ENCODE measurements around the gene TAOK2.
A peak's percentile ranks its signal among the peaks of the same experiment; 100 is the strongest.

The TAOK2 gene

DNA sequence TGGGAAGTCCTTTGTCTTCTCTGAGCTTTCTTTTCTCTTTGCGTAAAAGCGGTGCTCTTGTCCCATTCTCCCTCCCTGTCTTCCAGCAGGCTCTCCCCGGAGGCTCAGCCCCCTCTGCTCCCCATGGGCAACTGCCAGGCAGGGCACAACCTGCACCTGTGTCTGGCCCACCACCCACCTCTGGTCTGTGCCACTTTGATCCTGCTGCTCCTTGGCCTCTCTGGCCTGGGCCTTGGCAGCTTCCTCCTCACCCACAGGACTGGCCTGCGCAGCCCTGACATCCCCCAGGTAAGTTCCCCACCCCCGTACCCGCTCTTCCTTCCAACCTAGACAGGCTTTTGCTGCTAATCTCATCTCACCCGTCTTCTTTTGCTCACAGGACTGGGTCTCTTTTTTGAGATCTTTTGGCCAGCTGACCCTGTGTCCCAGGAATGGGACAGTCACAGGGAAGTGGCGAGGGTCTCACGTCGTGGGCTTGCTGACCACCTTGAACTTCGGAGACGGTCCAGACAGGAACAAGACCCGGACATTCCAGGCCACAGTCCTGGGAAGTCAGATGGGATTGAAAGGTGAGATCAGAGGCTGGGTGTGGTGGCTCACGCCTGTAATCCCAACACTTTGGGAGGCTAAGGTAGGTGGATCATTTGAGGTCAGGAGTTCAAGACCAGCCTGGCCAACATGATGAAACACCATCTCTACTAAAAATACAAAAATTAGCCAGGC lies 10.5 kb upstream of the TAOK2 start:
- no peak for DNase-seq (ENCODE audit: low read depth)

DNA sequence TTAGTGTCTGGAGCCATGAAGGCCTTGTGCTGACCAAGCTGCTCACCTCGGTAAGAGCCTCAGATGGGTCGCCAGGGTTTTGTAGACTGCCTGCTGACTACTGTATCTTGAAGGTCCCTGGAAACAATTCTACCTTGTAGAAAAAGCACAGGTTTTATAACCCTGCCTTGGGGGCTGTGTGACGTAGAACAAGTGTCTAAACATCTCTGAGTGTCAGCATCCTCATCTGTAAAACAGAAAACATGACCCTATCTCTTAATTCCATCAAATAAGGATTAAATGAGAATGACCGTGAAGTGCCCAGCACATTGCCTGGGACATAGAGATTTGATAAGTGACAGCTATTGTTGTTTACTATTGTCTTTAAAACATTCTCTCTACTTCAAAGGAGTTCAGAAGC lies 5.5 kb upstream of the TAOK2 start:
- no peak for DNase-seq (ENCODE audit: low read depth)

DNA sequence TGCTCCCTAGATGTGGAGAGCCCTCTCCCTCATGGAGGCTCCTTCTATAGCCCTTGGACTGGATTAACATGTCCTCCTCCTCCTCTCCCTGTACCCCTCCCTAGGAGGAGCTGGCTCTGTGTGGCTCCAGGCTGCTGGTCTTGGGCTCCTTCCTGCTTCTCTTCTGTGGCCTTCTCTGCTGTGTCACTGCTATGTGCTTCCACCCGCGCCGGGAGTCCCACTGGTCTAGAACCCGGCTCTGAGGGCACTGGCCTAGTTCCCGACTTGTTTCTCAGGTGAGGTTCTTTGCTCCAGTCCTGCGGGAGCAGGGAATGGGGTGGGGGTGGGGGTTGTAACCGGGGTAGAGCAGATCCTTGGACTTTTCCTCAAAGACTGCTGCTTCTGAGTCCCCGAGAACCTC lies 2.4 kb upstream of the TAOK2 start:
- DNase-seq (ENCODE audit: low read depth): no peak

DNA sequence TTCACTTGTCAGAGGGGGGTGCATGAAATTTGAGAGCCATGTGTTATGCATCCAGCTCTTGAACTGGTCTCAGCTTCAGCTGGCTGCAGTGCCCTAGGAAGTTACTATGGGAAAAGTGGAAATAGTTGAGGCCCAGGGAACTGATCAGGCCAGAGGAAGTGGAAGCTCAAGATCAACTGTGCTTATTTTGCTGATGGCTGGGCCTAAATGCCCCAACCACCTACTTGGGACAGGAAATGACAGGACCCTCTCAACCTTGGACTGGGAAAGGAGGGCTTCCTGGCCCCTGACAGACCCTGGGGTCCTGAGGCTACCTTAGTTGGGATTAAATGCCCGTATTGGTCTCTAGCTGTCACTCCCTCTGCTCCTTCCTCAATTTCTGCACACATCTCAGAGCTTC lies 1.2 kb upstream of the TAOK2 start:
- no peak for DNase-seq (ENCODE audit: low read depth)

DNA sequence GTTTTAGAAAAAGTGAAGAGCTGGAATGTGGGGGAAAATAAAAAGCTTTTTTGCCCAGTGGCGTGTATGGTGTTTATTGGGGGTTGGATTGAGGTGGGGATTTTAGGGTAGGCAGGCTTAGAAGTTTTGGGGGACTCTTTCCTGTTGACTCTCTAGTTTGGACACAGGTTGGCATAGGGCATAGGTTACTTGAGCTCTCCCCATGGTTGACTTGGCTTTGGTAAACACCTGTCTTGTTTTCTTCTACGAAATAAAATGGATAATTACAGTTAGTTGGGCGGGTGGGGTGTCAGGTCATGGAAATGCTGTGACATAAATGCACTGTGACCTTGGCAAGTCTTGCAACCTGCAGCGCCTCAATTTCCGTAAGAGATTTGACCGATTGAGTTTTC lies 680 bp upstream of the TAOK2 start:
- no peak for DNase-seq (ENCODE audit: low read depth)

DNA sequence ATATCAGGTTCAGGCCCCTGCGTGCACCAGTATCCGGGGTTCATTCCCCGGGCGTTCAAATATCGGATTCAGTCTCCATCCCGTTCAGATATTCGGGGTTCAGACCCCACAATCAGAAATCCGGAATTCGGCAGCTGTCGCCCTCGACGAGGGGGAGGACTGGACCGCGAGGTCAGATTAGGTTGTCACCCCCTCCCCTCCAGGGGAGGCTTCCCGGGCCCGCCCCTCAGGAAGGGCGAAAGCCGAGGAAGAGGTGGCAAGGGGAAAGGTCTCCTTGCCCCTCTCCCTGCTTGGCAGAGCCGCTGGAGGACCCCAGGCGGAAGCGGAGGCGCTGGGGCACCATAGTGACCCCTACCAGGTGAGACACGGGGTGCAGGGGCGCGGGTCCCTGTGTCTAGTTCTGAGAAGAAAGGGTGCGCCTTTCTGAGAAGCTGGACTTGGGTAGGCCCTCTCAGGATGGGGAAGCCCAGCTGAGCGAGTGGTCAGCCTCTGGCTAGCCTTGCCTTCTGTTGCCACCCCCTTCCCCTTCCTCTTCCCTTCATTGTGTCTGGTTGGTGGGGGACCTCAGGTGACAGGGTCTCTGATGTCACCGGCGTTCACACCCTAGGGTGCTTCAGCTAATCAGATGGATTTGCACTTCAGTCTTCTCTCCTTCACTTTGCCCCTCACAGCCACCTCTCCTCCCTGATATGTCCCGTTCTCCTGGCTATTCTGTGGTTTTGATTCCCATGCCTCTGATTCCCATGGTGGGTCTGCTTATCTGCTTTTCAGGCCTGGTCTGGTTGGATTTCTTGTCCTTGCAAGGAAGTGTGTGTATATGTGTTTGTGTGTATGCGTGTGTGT lies 844 bp downstream of the TAOK2 start:
- DNase-seq (ENCODE audit: low read depth): peak; percentile 30

DNA sequence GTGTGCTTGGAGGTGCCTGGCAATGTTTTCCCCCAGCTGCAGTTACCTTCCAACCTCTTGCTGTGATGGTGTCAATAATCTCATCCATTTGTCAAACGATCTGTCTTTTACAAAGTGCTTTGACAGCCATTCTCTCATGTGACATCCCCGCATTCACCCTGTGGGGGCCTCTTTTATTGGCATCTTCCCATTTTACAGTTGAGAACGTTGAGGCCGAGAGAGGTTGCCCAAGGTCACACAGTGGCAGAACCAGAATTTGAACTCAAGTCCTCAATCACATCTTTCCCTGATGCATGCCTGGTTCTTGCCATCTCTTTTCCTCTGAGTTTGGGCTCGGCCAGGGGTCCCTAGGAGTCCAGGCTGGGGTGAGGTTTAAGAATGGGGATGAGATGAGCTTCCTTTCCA lies 1.5 kb downstream of the TAOK2 start:
- no peak for DNase-seq (ENCODE audit: low read depth)

DNA sequence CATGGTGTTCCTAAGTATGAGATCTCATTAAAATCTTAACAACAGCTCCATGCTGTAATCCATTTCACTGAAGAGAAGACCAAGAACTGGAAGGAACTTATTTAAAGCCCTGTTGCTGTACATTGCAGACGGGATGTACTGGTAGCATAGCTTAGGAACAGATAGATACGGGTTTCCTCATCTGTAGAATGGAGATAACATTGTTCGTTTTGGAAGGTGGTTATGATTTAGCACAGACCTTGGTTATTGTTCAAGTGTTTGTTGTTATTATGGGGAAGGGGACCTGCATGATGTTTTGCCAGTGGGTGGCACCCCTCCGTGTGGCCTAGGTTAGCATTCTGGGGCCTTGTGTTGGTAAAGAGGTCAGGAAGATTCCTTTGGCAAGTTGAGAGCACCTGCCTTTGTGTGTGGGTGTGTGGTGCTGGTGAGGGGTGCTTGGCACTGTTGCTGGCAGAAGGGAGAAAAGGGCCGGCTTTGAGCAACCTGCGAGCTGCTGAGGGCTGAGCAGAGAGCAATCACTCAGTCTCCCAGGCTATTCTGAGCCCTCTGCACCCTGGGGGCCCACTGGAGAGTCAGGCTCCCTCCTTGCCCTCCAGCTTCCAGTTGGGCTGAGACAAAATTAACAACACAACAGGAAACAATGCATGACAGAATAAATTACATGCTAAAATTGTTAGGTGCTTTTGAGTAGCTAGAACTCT lies 2.3 kb downstream of the TAOK2 start:
- DNase-seq (ENCODE audit: low read depth): no peak

DNA sequence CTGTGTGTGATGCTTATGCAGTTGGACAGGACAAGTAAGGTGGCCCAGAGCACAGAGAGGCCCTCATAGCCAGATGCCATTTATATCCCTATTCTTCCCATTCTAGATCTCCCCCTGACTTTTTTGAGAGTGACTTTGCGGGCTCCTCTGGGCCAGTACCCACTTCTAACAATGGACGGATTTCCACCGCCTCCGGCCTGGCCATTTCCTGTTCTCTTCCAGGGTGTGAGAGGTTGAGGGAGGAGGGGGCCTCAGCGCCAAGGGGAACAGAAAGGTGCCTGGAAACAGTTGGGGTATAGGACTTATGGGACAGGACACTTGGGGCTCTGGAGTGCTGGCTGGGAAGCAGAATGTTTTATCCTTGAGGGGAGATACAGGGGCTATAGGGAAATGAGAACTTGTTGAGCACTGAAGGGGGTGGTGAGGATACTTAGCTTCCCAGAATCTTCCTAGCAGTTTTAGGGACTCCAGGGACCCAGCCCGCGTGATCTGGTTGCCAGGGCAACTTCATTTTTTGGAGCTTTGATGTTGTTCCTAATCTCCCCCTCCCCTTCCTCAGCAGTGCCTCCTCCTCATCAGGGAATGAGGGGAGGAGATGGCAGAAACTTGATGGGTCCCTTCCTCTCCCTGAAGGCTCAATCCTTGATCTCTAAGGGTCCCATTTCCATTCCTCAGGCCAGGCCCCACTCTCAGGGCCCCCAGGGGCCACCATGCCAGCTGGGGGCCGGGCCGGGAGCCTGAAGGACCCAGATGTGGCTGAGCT lies 3.6 kb downstream of the TAOK2 start:
- no peak for DNase-seq (ENCODE audit: low read depth)

DNA sequence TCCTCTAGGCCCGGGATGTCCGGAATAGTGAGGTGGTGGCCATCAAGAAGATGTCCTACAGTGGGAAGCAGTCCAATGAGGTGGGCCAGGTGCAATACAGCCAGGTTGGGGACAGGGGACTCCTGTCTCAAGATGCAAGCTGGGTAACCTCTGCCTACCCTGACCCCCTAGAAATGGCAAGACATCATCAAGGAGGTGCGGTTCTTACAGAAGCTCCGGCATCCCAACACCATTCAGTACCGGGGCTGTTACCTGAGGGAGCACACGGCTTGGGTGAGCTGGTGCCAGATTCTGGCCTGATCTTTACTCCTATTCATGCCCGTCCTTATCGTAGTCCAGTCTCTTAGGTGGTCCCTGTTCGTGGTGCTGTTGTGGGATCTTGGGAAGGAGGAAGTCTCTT lies 4.4 kb downstream of the TAOK2 start:
- DNase-seq (ENCODE audit: low read depth): no peak

DNA sequence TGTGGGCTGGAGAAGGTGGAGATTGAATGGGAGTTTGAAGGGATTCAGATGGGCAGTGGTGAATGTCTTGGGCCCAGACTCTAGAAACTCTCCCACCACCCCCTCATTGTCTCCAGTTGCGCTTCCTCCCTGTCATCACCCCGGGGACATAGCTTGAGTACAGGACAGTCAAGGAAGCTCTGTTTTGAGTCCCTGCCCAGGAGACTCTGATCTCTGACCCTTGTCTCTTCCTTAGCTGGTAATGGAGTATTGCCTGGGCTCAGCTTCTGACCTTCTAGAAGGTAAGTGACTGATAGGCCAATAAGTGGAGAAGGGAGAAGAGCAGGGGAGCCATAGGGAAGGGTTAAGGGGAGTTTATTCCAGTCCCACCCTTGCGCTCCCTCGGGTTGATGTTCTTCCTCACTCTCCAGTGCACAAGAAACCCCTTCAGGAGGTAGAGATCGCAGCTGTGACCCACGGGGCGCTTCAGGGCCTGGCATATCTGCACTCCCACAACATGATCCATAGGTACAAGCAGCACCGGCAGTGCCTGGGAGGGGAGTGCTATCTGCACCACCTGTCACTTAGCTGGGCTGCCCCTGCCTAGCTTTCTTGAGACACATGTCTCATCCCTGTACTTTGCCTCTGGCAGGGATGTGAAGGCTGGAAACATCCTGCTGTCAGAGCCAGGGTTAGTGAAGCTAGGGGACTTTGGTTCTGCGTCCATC lies 5.0 kb downstream of the TAOK2 start:
- DNase-seq (ENCODE audit: low read depth): no peak

DNA sequence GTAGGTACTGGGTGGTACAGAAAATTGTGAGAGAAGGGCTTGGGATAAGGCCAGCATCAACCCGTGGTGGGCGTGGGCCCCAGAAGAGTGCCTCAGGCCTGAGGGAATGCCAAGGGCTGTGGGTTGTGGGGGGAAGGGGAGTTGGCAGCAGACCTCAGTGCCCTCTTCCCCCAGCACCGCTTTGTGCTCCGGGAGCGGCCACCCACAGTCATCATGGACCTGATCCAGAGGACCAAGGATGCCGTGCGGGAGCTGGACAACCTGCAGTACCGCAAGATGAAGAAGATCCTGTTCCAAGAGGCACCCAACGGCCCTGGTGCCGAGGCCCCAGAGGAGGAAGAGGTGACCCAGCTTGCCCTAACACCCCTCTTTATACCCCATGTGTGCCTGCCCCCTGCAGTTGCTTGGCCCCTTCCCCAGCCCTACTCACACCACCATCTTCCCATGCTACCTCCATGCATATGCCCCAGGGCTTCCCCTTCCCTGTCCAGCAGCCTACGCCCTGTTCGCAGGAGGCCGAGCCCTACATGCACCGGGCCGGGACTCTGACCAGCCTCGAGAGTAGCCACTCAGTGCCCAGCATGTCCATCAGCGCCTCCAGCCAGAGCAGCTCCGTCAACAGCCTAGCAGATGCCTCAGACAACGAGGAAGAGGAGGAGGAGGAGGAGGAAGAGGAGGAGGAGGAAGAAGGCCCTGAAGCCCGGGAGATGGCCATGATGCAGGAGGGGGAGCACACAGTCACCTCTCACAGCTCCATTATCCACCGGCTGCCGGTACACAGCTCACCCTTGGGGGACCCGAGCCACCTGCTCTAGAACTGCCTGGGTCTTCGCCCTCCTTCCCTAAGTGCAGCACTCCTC lies 9.1 kb downstream of the TAOK2 start:
- no peak for DNase-seq (ENCODE audit: low read depth)

DNA sequence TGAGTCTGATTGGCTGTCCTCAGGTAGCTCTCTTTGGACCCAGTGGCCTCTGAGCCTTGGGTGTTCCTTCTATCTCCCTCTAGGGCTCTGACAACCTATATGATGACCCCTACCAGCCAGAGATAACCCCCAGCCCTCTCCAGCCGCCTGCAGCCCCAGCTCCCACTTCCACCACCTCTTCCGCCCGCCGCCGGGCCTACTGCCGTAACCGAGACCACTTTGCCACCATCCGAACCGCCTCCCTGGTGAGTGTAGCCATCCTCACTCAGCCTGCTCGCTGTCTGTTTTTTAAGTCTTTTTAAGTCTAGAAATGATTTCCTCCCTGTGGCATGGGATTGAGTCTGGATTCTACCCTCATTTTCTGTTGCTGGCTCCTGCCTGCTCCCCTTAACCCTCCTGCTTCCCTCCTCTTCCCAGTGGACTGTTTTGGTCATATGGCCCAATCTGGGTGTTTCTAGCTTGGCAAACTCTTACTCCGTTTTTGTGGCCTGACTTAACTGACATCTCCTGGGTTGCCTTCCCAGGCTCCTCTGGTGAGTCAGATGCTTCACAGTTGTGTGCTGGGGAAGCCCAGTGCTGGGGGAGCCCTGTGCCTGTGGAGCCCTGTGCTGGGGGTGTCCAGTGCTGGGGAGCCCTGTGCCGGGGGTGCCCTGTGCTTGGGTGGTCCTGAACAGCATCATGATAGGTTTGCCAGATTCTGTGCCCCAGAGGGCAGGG lies 9.9 kb downstream of the TAOK2 start:
- no peak for DNase-seq (ENCODE audit: low read depth)

DNA sequence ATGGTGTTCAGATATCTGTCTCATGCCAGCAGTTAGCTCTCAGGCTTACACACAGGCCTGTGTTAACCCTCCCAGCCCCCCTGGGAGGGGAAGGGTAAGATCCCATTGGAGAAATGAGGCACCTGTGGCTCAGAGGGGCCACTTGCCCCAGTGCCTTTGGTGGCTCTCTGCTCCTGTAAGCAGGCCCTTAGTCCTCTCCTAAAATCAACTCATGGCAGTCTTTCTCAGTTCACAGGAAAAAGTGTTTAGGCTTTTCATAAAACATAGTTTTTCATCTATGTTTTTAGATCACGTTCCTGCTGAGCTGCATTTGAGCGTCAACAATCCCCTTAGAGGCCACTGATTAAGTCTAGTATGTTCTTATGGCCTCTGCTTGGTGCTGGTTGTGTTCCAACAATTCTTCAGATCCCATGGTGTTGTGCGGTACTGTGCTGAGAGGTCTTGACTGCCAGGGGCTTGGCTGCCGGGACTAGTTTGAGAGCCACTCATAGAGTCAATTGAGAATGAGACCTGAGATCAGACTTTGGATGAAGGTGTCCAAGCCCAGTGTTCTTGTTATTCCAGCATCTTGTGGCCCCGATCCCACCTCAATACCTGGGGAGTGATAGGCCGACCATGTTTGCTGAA lies 10.6 kb downstream of the TAOK2 start:
- no peak for DNase-seq (ENCODE audit: low read depth)

DNA sequence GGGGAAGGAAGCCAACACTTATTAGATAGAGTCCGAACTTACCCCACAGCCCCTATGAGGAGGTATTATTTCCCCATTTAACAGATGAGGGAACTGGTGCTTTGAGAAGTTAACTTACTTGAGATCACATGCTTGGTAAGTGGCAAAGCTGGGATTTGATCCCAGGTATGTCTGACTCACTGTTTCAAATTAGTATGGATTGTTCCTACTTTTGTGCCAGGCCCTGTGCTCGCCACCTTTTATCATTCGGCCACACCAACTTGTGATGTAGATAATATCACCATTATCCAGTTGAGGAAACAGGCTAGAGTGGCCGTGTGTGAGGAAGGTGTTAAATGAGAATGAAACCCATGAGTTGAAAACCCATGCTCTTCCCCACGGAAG lies 11.1 kb downstream of the TAOK2 start:
- DNase-seq (ENCODE audit: low read depth): no peak

DNA sequence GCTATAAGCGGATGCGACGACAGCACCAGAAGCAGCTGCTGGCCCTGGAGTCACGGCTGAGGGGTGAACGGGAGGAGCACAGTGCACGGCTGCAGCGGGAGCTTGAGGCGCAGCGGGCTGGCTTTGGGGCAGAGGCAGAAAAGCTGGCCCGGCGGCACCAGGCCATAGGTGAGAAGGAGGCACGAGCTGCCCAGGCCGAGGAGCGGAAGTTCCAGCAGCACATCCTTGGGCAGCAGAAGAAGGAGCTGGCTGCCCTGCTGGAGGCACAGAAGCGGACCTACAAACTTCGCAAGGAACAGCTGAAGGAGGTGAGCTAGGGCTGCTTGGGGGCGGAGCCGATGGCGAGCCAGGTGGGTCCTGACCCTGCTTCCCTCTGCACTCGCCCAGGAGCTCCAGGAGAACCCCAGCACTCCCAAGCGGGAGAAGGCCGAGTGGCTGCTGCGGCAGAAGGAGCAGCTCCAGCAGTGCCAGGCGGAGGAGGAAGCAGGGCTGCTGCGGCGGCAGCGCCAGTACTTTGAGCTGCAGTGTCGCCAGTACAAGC lies 11.7 kb downstream of the TAOK2 start:
- DNase-seq (ENCODE audit: low read depth): no peak

DNA sequence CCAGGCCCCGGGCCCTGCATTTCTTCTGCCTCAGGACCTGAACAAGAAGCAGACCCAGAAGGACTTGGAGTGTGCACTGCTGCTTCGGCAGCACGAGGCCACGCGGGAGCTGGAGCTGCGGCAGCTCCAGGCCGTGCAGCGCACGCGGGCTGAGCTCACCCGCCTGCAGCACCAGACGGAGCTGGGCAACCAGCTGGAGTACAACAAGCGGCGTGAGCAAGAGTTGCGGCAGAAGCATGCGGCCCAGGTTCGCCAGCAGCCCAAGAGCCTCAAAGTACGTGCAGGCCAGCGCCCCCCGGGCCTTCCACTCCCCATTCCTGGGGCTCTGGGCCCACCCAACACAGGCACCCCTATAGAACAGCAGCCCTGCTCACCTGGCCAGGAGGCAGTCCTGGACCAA lies 12.6 kb downstream of the TAOK2 start:
- no peak for DNase-seq (ENCODE audit: low read depth)

DNA sequence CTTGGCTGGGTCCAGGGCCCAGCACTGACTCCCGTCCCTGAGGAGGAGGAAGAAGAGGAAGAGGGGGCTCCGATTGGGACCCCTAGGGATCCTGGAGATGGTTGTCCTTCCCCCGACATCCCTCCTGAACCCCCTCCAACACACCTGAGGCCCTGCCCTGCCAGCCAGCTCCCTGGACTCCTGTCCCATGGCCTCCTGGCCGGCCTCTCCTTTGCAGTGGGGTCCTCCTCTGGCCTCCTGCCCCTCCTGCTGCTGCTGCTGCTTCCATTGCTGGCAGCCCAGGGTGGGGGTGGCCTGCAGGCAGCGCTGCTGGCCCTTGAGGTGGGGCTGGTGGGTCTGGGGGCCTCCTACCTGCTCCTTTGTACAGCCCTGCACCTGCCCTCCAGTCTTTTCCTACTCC lies 13.3 kb downstream of the TAOK2 start:
- no peak for DNase-seq (ENCODE audit: low read depth)

DNA sequence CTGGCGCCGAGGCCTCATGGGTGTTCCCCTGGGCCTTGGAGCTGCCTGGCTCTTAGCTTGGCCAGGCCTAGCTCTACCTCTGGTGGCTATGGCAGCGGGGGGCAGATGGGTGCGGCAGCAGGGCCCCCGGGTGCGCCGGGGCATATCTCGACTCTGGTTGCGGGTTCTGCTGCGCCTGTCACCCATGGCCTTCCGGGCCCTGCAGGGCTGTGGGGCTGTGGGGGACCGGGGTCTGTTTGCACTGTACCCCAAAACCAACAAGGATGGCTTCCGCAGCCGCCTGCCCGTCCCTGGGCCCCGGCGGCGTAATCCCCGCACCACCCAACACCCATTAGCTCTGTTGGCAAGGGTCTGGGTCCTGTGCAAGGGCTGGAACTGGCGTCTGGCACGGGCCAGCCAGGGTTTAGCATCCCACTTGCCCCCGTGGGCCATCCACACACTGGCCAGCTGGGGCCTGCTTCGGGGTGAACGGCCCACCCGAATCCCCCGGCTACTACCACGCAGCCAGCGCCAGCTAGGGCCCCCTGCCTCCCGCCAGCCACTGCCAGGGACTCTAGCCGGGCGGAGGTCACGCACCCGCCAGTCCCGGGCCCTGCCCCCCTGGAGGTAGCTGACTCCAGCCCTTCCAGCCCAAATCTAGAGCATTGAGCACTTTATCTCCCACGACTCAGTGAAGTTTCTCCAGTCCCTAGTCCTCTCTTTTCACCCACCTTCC lies 13.9 kb downstream of the TAOK2 start:
- DNase-seq (ENCODE audit: low read depth): no peak

Data from EH (cell line).